NCI-H2081 treated with DMSO at 0.1 percent for 48 hours (cell line): ENCODE results near the gene VSIR.

Experiments used
- DNase-seq: peaks from one replicate; lab custom pipeline; 2025; lab: John Stamatoyannopoulos, UW

VSIR gene

DNA sequence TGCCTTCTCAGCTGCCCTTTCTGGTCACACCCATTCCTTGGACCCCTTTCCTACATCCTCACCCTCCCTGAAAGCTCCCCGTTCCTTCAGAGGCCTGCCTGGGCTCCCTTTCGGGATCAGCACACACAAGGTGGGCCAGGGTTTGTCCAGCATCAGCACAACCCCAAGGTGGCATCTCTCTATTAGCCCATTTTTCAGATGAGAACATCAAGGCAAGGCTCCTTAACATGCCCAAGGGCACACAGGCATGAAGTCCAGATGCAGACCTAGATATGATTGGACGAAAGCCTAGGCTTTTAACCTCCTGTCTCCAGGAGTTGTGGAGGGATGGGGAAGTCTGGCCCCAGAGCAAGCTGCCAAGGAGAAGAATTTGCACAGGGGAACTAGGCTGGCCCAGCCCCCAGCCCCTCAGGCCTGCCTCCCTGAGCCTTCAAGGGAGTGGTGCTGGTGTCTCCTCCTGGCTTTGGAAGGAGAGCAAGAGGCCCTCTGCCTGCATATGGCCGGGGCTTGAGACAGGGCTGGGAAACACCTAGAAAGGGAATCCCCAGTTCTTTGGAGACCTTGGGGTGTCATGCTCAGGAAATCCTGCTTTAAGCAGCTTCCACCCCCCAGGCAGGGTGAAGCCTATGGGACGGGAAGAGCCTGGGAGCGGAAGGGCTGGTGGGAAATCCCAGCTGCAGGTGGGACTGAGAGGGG lies 9.0 kb upstream of the VSIR start:
- DNase-seq, result no peak

DNA sequence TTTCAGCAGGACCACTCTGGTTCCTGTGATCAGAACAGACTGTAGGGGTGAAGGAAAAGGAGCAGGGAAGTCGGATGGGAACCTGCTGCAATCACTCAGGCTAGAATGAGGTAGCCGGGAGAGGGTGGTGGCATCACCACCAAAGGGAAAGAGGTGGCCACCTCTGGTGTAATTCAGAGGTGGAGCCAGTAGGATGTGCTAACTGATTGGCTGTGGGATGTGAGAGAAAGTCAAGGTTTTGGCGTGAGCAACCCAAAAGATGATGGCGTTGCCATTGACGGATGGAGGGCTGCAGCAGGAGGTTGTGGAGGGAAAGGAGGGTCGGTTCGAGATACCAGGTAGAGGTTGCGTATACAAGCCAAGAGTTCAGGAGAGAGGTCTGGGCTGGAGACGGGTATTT lies 7.4 kb upstream of the VSIR start:
- DNase-seq, result no peak

GRCh38 chr10:71780156-71780555 lies 6.8 kb upstream of the VSIR start:
- no peak for DNase-seq

- no peak for DNase-seq
These were observed 6.3 kb upstream of the VSIR start for GRCh38 chr10:71779641-71780040.

DNA sequence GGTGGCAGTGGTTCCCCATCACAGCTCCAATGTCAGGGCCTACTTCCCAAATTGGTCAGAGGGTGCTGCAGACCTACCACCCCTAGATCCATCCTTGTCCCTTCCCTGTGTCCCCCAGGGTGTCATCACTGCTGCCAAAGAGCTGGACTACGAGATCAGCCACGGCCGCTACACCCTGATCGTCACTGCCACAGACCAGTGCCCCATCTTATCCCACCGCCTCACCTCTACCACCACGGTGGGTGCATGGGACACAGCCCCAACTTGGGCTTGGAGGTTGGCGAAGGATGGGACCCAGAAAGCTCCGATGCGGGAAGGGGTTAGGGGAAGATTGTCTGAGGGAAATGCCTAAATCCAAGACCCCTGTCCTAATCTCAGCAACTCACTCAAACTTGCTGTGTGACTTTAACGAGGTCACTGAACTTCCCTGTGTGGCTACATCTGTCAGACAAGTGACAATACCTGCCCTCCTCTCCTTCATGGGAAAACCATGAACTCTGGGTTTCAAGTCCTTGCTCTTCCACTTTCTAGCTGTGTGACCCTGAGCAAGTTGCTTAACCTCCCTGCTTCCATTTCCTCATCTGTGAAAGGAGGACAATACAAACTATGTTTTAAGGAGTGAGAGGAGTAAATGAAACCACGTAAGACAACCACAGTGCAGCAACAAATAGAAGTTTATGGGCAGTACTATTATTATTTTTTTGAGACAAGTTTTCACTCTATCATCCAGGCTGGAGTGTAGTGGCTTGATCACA lies 4.9 kb upstream of the VSIR start:
- no peak for DNase-seq

- DNase-seq, result no peak
These were observed 4.1 kb upstream of the VSIR start for GRCh38 chr10:71777213-71777985.

GRCh38 chr10:71776481-71776925 lies 3.2 kb upstream of the VSIR start:
- no peak for DNase-seq

GRCh38 chr10:71774916-71775702 lies 1.8 kb upstream of the VSIR start:
- DNase-seq, result no peak

DNA sequence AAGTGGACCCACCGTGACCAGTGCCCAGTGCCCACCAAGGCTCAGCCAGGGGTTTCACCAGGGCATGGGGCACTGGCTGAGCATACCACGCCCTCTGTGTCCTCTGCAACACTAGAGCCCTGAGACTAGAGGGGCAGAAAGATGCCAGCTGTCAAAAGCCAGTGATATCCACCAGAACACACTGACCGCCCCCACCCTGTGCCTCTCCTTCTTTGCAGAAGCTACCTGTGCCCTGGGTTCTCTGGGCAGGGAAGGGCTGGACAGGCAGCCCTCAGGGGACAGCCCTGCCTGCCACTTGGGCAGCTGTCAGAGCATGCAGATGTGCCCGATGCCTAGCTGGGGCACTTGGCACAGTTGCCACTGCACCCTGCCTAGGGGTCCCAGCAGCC lies 494 bp downstream of the VSIR start:
- no peak for DNase-seq

- DNase-seq, result no peak
These were observed 1.3 kb downstream of the VSIR start for GRCh38 chr10:71771821-71772617.

DNA sequence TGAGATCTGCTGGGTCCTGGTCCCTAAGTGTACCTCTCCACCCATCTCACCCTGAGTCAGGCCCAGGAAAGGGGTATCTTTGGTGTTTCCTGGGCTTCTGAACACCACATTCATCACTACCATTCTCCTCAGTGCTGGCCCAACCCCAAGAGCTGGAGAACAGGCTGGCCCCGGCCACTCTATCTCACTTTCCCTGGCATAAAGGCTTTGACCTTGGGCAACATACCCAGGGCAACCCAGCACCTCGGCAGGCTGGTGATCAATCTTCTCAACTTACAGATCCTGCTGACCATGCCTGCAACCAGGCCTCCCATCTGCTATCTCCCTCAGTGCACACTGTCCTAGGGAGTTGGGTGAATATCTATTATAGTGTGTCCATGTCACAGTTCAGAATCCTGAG lies 2.1 kb downstream of the VSIR start:
- DNase-seq, result no peak

DNA sequence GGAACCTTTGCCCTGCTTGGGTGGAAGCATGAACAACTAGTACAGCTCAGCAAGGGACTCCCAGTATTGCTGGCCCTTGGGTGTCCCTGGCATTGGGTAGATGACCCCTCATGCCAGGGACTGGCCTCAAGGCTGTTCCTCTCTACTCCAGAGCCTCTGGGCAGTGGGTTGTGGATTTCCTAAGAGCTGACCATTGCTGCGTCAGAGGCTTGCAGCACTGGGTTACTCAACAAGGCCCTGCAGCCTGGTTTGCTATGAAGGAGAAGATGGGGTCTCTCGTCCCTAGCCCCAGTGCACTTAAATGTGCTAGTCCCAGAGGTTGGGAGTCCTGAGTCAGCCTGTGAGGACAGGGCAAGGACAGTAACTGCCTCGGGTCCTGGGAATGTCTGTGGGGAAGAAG lies 2.5 kb downstream of the VSIR start:
- no peak for DNase-seq

GRCh38 chr10:71770255-71770654 lies 3.1 kb downstream of the VSIR start:
- DNase-seq, result no peak

DNA sequence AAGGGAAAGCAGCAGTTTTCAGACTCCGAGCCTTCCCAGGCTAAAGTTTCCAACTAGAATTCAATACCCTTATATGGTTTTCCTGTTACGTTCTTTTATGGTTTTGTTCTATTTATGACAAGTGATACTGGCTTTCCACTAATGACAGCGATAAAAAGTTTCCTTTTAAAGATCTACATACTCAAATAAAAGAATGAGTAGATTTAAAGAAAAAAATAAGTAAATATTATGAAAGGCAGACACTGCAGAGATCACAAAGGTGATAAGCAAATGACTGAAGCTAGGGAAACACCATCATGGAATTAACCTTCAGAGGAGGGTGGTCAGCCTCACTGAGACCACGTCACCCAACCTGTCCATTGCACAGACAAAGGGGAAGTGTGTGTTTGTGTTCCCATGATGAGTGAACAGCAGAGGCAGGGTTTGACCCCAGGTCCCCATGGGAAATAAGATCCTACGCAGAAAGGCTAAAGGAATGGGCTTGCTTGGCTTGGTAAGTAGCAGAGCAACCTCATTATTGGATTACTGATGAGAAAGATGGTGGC lies 4.0 kb downstream of the VSIR start:
- DNase-seq, result no peak

DNA sequence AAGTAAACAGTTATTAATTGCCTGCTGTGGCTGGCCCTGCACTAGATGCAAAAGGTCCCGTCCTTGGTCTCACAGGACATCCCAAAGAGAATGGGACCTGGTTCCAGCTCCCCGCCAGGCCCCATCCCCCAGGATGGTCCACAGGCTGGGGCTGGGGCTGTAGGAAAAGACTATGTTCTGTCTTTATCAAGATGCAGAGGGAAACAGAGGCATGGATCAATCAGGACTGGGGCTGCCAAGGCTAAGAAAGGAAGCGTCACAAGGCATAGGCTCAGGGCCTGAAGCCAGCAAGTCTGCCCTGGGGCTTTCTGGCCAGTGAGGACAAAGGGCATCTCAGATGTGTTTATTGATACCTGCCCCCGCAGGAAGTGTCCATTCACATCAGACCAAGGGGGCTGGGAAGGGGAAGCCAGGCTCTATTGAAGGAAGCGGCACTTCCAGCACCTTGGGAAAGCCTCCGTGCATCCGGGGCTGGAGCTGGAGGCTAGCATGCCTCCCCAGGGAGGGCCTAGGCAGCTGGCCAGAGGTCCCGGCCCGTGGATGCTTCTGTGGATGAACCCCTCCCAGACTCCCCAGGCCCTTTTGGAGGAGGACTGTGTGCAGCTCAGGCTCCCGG lies 5.8 kb downstream of the VSIR start:
- DNase-seq, result no peak

DNA sequence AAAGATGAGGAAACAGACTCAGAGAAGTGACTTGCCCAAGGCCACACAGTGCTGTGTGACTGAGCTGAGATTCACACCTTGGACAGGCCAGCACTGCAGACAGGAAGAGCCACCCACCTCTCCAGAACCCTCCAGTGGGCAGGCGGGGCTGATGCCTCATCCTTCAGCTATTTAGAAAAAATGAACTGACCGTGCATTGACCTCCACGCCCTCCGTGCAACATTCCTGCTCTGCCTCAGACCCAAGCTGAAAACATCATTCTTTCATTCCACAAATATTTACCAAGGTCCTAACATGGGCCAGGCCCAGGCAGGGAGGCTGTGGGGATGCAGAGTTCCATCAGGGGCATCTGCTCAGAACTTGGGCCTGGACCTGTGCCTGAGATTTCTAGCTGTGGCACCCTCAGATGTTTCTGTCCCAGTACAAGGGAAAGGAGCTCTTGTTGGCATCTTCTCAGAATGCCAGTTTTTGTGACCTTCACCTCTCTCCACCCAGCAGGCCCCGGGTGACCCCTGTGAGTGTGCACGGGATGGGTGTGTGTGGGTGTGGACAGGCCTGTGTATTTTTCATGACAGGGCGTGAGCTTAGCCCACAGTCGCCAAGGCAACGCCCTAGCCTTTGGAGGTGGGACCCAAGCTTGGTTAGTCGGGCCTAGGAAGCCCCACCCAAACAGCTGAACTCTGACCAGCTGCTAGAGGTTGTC lies 6.5 kb downstream of the VSIR start:
- DNase-seq, result no peak

- no peak for DNase-seq
These were observed 7.2 kb downstream of the VSIR start for GRCh38 chr10:71765906-71766716.

DNA sequence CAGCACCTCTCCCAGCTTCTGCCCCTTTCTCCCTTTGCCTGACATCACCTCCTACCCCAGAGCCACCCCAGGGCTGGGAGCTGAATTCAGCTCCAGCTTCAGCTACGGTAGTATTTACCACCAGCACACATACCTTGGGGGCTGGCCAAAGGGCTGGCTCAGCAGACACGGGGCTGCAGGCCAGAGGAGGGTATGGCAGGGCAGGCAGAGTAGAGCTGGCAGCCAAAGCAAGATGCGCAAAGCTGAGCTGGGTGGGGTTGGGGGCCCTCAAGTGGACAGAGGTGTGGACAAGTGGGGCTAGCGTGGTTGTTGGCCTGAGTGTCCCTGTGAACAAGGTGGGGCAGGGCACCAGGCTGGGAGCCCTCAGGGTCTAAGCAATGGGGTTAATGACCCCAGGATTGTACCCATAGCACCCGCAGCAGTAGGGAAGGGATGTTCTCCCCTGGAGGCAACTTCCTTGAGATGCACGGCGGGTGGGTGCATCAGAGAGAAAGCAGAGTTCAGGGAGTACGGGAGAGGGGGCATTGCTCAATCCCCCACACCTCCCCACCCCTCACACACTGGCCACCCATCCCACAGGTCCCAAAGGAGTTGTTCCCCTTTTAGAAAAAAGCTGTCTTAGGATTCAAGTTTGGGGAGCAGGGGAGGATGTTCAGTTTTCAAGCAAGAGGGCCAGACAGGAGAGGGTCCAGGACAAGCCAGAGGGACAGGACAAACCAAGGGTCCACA lies 8.0 kb downstream of the VSIR start:
- no peak for DNase-seq
